ENCODE data around the gene LDLRAD1. TPM values are rescaled to one million over a fixed set of nuclear protein-coding genes. Genes with fewer than 3 reads are reported as not detected.

The LDLRAD1 gene
- total RNA-seq, 4 donors from 2014 or later = not detected

GRCh38 chr1:53982763-53983104, 35.3 kb downstream of the LDLRAD1 start:
- Histone ChIP-seq H3K27ac (peak overlapping the region in 2 of 4 donors; percentile 0 to 41), H3K27me3 (no peaks in the 10 kb centered on the region), H3K36me3 (no peaks in the 10 kb centered on the region), H3K9me3 (no peaks in the 10 kb centered on the region), H3K4me1 (peaks cover 0 to 11% (median 0%) of the 10 kb centered on the region in 4 donors), H3K4me3 (peak overlapping the region in 3 of 4 donors; percentile 12 to 47 (median 41))
- no peak for TF ChIP-seq POLR2A (IDR thresholded peaks at IDR 0.05)
- no peak for TF ChIP-seq CTCF (IDR thresholded peaks at IDR 0.05)
- DNase-seq = no peak

GRCh38 chr1:53982034-53982762, 35.8 kb downstream of the LDLRAD1 start:
- DNase-seq = peak in 1 of 3 donors; percentile 55
- H3K4me1 ChIP-seq = peaks cover 0 to 11% (median 0%) of the 10 kb centered on the region in 4 donors
- TF ChIP-seq CTCF (IDR thresholded peaks at IDR 0.05) = no peak
- no peak for TF ChIP-seq POLR2A (IDR thresholded peaks at IDR 0.05)
- H3K27me3 ChIP-seq = no peaks in the 10 kb centered on the region
- peak overlapping the region in 3 of 4 donors; percentile 12 to 47 (median 41) for H3K4me3 ChIP-seq
- H3K9me3 ChIP-seq = no peaks in the 10 kb centered on the region
- peak overlapping the region in 2 of 4 donors; percentile 0 to 41 for H3K27ac ChIP-seq
- H3K36me3 ChIP-seq = no peaks in the 10 kb centered on the region

- H3K4me3 ChIP-seq = no peak overlapping the region
- no peak for DNase-seq
- H3K27ac ChIP-seq = no peak overlapping the region
- no peaks in the 10 kb centered on the region for H3K27me3 ChIP-seq
- no peaks in the 10 kb centered on the region for H3K36me3 ChIP-seq
- TF ChIP-seq POLR2A (IDR thresholded peaks at IDR 0.05) (no peak), CTCF (IDR thresholded peaks at IDR 0.05) (no peak)
- H3K9me3 ChIP-seq = no peaks in the 10 kb centered on the region
- H3K4me1 ChIP-seq = peaks cover 0 to 11% (median 0%) of the 10 kb centered on the region in 4 donors
Measured at GRCh38 chr1:53981220-53981619, 36.8 kb downstream of the LDLRAD1 start.

- peaks cover 0 to 11% (median 0%) of the 10 kb centered on the region in 4 donors for H3K4me1 ChIP-seq
- TF ChIP-seq POLR2A (IDR thresholded peaks at IDR 0.05) (no peak), CTCF (IDR thresholded peaks at IDR 0.05) (no peak)
- no peaks in the 10 kb centered on the region for H3K27me3 ChIP-seq
- no peak for DNase-seq
- H3K4me3 ChIP-seq = no peak overlapping the region
- H3K27ac ChIP-seq = no peak overlapping the region
- no peaks in the 10 kb centered on the region for H3K36me3 ChIP-seq
- H3K9me3 ChIP-seq = no peaks in the 10 kb centered on the region
Measured at GRCh38 chr1:53979712-53980450, 38.1 kb downstream of the LDLRAD1 start.

GRCh38 chr1:53975861-53976260, 42.1 kb downstream of the LDLRAD1 start:
- no peaks in the 10 kb centered on the region for H3K9me3 ChIP-seq
- DNase-seq = no peak
- no peak overlapping the region for H3K4me3 ChIP-seq
- no peaks in the 10 kb centered on the region for H3K36me3 ChIP-seq
- no peak for TF ChIP-seq POLR2A (IDR thresholded peaks at IDR 0.05)
- TF ChIP-seq CTCF (IDR thresholded peaks at IDR 0.05) = no peak
- H3K27me3 ChIP-seq = no peaks in the 10 kb centered on the region
- no peak overlapping the region for H3K27ac ChIP-seq
- no peaks in the 10 kb centered on the region for H3K4me1 ChIP-seq
